ENCODE measurements around the gene SRGAP2C. TPM values are rescaled to one million over a fixed set of nuclear protein-coding genes. Genes with fewer than 3 reads are reported as not detected.
"Not testable (repeated sequence)": the region's sequence is repeated elsewhere in the genome, so short reads cannot be mapped to it uniquely, and the experiment has no call there.

The SRGAP2C gene
- total and polyA plus RNA-seq, 7 donors: 0.72 to 12.0 (median 3.7) TPM

DNA sequence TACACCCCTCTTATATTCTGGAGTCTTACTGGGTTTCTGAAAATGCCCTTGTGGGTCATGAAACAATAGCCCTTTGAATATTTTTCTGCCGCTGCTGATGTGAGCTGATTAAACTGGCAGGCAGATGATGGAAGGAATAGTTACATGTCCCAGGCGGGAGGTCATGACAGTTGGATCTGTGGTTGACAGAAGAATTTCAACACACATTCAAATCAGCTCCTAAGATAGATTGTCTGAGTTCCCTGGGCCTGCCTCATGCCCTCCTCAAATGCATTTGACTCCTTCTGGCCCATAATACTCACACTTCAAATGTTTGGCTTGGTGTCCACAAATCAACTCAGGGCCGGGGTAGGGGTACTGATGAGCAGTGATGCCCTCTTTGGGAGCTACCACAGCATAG lies 161.9 kb downstream of the SRGAP2C start:
- 51 to 67% (median 57%) methylated on average over 2 of the region's 3 CpGs for WGBS, 3 donors
- H3K36me3 ChIP-seq (ENCODE audit: insufficient read depth in 1 of 2, low read depth in 1 of 2); H3K4me1 ChIP-seq; H3K27ac ChIP-seq; H3K4me3 ChIP-seq; intact Hi-C loops (cut with DNase I); H3K27me3 ChIP-seq (ENCODE audit: insufficient read depth in 3 of 3, low read length in 2 of 3); DNase-seq; H3K9me3 ChIP-seq: not testable (repeated sequence)
- ATAC-seq: peak in 2 of 4 donors; percentile 52 to 86

GRCh38 chr1:121347476-121347875 lies 162.7 kb downstream of the SRGAP2C start:
- intact Hi-C loops (cut with DNase I); H3K4me3 ChIP-seq; ATAC-seq; DNase-seq; H3K27me3 ChIP-seq (ENCODE audit: insufficient read depth in 3 of 3, low read length in 2 of 3); H3K36me3 ChIP-seq (ENCODE audit: insufficient read depth in 1 of 2, low read depth in 1 of 2); H3K27ac ChIP-seq; H3K4me1 ChIP-seq; H3K9me3 ChIP-seq: not testable (repeated sequence)
- WGBS, 3 donors: 53 to 85% (median 68%) methylated on average over 2 to 4 of the region's 5 CpGs

DNA sequence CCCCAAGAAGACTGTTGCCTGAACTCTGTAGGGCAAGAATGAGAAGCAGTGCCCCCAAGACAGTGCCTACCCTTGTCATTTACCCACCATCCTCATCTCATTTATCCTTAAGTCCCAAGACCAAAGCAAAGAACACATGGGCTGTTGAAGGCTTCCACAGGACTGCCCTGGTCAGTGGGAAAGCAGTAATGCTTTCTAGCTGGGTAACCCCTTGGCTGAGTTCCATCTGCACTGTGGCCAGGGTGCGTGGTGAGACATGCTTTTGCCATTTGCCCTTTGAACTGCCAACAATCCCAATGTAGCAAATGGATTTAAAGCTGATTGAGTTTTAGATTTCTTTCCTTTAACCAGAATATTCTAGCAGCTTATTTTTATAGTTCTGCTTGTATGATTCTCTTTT lies 163.3 kb downstream of the SRGAP2C start:
- no CpG with 5 or more reads among the region's 1 CpG for WGBS, 3 donors
- H3K4me1 ChIP-seq; H3K9me3 ChIP-seq; H3K4me3 ChIP-seq; DNase-seq; ATAC-seq; H3K27ac ChIP-seq; H3K36me3 ChIP-seq (ENCODE audit: insufficient read depth in 1 of 2, low read depth in 1 of 2); H3K27me3 ChIP-seq (ENCODE audit: insufficient read depth in 3 of 3, low read length in 2 of 3); intact Hi-C loops (cut with DNase I): not testable (repeated sequence)

DNA sequence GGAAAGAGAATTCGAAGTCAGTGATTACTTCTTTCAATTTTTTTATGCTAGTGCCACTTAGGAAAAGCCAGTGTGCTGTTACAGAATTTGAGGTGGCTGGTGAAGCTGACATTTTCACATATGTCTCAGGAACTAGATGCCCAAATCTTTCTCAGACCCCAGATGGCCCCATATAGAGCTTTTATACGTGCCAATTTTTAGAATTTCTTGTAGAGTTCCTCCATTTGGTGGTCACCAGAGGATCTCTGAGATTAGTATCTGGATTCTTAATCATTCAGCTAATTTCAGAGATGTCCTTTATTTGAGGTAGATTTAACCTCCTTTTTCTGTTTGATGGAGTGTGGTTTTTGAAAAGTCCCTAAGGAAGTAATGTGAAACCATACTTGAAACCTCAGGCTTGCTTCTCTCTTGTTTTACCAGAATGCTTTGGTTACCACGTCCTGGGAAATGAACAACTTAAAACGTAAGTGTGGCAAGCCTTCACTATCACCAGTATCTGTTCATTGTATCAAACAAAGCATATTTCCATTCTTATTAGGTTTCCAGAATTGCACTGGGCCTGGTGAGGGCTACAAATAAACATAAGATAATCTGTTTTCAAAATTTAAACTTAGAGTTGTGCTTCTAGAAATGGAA lies 164.7 kb downstream of the SRGAP2C start:
- H3K9me3 ChIP-seq; H3K4me1 ChIP-seq; H3K27ac ChIP-seq; H3K36me3 ChIP-seq (ENCODE audit: insufficient read depth in 1 of 2, low read depth in 1 of 2); ATAC-seq; intact Hi-C loops (cut with DNase I); H3K27me3 ChIP-seq (ENCODE audit: insufficient read depth in 3 of 3, low read length in 2 of 3); DNase-seq; H3K4me3 ChIP-seq: not testable (repeated sequence)
- WGBS, 3 donors: 83 to 91% methylated on average over 1 of the region's 4 CpGs; no CpG with 5 or more reads in 1 of the 3 donors

GRCh38 chr1:121355711-121356420 lies 171.1 kb downstream of the SRGAP2C start:
- WGBS, 3 donors: no CpG with 5 or more reads among the region's 5 CpGs
- ATAC-seq; H3K27me3 ChIP-seq (ENCODE audit: insufficient read depth in 3 of 3, low read length in 2 of 3); H3K4me1 ChIP-seq; H3K9me3 ChIP-seq; H3K27ac ChIP-seq; H3K4me3 ChIP-seq; DNase-seq; H3K36me3 ChIP-seq (ENCODE audit: insufficient read depth in 1 of 2, low read depth in 1 of 2); intact Hi-C loops (cut with DNase I): not testable (repeated sequence)

DNA sequence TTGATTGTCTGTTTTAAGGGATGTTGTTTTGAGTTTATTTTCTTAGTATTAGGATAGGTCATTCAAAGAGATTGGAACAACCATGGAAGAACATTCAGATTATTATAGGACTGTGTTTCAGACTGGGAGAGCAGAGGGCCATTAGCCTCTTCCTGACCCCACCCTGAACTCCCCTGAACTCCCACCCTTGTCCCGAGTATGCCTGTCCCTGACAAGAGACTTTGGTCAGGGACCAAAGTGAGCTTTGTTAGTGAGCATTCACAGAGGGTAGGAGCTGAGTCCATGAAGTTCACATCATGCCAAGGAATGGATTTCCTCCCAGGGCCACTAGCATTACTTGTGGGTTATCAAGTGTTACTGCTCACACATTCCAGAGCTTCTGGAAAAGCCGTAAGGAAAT lies 172.0 kb downstream of the SRGAP2C start:
- DNase-seq; H3K4me3 ChIP-seq; ATAC-seq; H3K27ac ChIP-seq; H3K27me3 ChIP-seq (ENCODE audit: insufficient read depth in 3 of 3, low read length in 2 of 3); H3K36me3 ChIP-seq (ENCODE audit: insufficient read depth in 1 of 2, low read depth in 1 of 2); H3K9me3 ChIP-seq; H3K4me1 ChIP-seq; intact Hi-C loops (cut with DNase I): not testable (repeated sequence)
- 11 to 100% methylated on average over 1 of the region's 2 CpGs; no CpG with 5 or more reads in 1 of the 3 donors for WGBS, 3 donors

DNA sequence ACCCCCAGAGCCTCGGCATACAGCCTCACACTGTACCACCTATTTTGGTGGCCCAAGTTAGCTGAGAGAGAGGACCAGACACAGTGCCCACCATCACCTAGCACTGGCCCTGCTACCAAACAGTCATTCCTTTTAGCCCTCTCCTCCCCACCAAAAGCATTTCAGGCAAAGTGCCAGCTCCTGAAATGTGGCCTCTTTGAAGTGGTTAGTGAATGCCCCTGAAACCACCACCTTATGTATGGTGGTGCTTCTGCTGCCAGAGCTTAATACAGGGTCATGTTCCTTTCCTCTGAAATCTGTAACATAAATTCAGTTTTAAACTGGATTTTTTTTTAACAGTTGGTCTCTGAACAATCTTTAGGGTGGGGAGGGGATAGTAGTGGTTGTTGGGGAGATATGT lies 175.8 kb downstream of the SRGAP2C start:
- H3K4me3 ChIP-seq; H3K4me1 ChIP-seq; H3K27ac ChIP-seq; H3K9me3 ChIP-seq; ATAC-seq; intact Hi-C loops (cut with DNase I); H3K36me3 ChIP-seq (ENCODE audit: insufficient read depth in 1 of 2, low read depth in 1 of 2); H3K27me3 ChIP-seq (ENCODE audit: insufficient read depth in 3 of 3, low read length in 2 of 3); DNase-seq: not testable (repeated sequence)
- no CpG with 5 or more reads among the region's 1 CpG for WGBS, 3 donors

GRCh38 chr1:121361451-121362233 lies 176.9 kb downstream of the SRGAP2C start:
- intact Hi-C loops (cut with DNase I); H3K4me3 ChIP-seq; H3K9me3 ChIP-seq; H3K4me1 ChIP-seq; H3K36me3 ChIP-seq (ENCODE audit: insufficient read depth in 1 of 2, low read depth in 1 of 2); H3K27me3 ChIP-seq (ENCODE audit: insufficient read depth in 3 of 3, low read length in 2 of 3); H3K27ac ChIP-seq; DNase-seq: not testable (repeated sequence)
- WGBS, 3 donors: 40 to 52% (median 52%) methylated on average over 1 of the region's 7 CpGs
- peak in 3 of 4 donors; percentile 37 to 71 (median 43) for ATAC-seq

GRCh38 chr1:121362234-121362883 lies 177.6 kb downstream of the SRGAP2C start:
- H3K9me3 ChIP-seq; H3K36me3 ChIP-seq (ENCODE audit: insufficient read depth in 1 of 2, low read depth in 1 of 2); H3K27ac ChIP-seq; intact Hi-C loops (cut with DNase I); H3K27me3 ChIP-seq (ENCODE audit: insufficient read depth in 3 of 3, low read length in 2 of 3); H3K4me3 ChIP-seq; H3K4me1 ChIP-seq: not testable (repeated sequence)
- peak in 3 of 4 donors; percentile 76 to 83 (median 79) for ATAC-seq
- 38 to 60% (median 47%) methylated on average over 3 of the region's 4 CpGs for WGBS, 3 donors
- DNase-seq: peak; percentile 25 to 57

GRCh38 chr1:121365316-121365715 lies 180.5 kb downstream of the SRGAP2C start:
- 83 to 86% methylated on average over 2 to 4 of the region's 6 CpGs; no CpG with 5 or more reads in 1 of the 3 donors for WGBS, 3 donors
- H3K27ac ChIP-seq; DNase-seq; H3K9me3 ChIP-seq; H3K4me3 ChIP-seq; H3K27me3 ChIP-seq (ENCODE audit: insufficient read depth in 3 of 3, low read length in 2 of 3); intact Hi-C loops (cut with DNase I); ATAC-seq; H3K36me3 ChIP-seq (ENCODE audit: insufficient read depth in 1 of 2, low read depth in 1 of 2); H3K4me1 ChIP-seq: not testable (repeated sequence)
